ENCODE results near the gene COG8. TPM values are rescaled to one million over a fixed set of nuclear protein-coding genes. Genes with fewer than 3 reads are reported as not detected.
A peak's percentile ranks its signal among the peaks of the same experiment; 100 is the strongest.

The COG8 gene
- total and polyA plus RNA-seq, 10 of the 15 experiments (the other 5 are each of a cell fraction or from before 2014, with no cell fraction given) = 2.8 to 39.6 (median 23.8) TPM

DNA sequence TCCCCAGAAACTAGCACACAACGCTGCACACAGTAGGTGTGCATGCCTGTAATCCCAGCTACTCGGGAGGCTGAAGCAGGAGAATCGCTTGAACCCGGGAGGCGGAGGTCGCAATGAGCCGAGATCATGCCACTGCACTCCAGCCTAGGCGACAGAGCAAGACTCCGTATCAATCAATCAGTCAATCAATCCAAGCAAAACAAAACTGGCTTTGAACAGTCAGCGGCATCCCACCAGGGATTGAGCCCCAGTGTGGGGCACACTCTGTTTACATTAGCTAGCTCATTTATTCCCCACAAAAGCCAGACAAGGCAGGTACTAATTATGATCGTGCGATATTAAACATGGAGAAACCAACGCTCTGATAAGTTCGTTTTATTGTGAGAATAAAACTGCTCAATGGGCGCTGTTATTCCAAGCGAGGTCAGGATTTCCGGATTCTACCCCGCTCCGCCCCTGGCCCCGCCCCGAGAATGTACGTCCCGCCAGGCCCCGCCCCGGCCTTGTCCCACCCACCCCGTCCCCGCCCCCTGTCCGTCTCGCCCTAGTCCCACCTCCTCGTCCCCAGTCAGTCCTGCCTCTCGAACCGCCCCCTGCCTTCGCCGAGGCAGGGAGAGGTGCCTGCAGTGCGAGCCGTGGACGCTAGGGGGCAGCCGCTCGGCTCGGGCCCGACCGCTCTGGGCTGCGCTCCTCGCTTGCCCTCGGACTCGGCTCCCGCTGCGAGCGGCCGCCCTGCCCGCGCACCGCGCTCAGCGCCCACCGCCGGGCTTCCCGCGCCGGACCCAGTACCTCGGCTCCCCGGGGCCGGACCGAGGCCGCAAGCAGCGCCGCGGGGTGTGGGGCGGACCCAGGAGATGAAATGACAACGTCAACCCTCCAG is 28.5 kb downstream of the COG8 start, which contains the start of gene VPS4A (continued):
- TF ChIP-seq RELA (IDR thresholded peaks at IDR 0.05; ENCODE audit: borderline replicate concordance, partially characterized antibody) (peak; percentile 49), ZNF24 (IDR thresholded peaks at IDR 0.05) (peak; percentile 62), SUZ12 (IDR thresholded peaks at IDR 0.05; ENCODE audit: unreplicated experiment) (no peak), ZSCAN29 (IDR thresholded peaks at IDR 0.05) (no peak; the same call in 1 of the 2 replicates), CHD4 (IDR thresholded peaks at IDR 0.05) (no peak), TBL1XR1 (IDR thresholded peaks at IDR 0.05; ENCODE audit: low read depth, low read length) (0 out of 2 replicates have a peak, but pooled peaks have one; percentile 25), NR2F1 (conservative IDR thresholded peaks at IDR 0.05) (peak; percentile 82), BCLAF1 (IDR thresholded peaks at IDR 0.05) (0 out of 2 replicates have a peak, but pooled peaks have one; percentile 51), LARP7 (IDR thresholded peaks at IDR 0.05) (peak; percentile 99; the same call in 1 of the 2 replicates), RELB (IDR thresholded peaks at IDR 0.05; ENCODE audit: low read depth) (0 out of 2 replicates have a peak, but pooled peaks have one; percentile 17), CHD2 (IDR thresholded peaks at IDR 0.05; ENCODE audit: borderline replicate concordance, low read depth, low read length) (peak; percentile 64; the same call in 1 of the 2 replicates), STAT1 (conservative IDR thresholded peaks at IDR 0.05) (peak; percentile 92), PML (IDR thresholded peaks at IDR 0.05; ENCODE audit: low read length) (0 out of 2 replicates have a peak, but pooled peaks have one; percentile 60), BHLHE40 (IDR thresholded peaks at IDR 0.05; ENCODE audit: borderline replicate concordance in 1 of 2, low read depth in 2 of 2, low read length in 1 of 2) (peak; percentile 32 to 63; a peak in 3 of 4 replicates), SRF (IDR thresholded peaks at IDR 0.05; ENCODE audit: low read depth in 2 of 2, low read length in 2 of 2) (0 out of 4 replicates have a peak, but pooled peaks of 1 of the 2 experiments have one; percentile 5)
- TF ChIP-seq, protein P1, sequence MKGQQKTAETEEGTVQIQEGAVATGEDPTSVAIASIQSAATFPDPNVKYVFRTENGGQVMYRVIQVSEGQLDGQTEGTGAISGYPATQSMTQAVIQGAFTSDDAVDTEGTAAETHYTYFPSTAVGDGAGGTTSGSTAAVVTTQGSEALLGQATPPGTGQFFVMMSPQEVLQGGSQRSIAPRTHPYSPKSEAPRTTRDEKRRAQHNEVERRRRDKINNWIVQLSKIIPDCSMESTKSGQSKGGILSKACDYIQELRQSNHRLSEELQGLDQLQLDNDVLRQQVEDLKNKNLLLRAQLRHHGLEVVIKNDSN (IDR thresholded peaks at IDR 0.05; ENCODE audit: borderline replicate concordance, extremely low read length, insufficient read depth, low read depth, low read length) = no peak
- TF ChIP-seq, protein P2, sequence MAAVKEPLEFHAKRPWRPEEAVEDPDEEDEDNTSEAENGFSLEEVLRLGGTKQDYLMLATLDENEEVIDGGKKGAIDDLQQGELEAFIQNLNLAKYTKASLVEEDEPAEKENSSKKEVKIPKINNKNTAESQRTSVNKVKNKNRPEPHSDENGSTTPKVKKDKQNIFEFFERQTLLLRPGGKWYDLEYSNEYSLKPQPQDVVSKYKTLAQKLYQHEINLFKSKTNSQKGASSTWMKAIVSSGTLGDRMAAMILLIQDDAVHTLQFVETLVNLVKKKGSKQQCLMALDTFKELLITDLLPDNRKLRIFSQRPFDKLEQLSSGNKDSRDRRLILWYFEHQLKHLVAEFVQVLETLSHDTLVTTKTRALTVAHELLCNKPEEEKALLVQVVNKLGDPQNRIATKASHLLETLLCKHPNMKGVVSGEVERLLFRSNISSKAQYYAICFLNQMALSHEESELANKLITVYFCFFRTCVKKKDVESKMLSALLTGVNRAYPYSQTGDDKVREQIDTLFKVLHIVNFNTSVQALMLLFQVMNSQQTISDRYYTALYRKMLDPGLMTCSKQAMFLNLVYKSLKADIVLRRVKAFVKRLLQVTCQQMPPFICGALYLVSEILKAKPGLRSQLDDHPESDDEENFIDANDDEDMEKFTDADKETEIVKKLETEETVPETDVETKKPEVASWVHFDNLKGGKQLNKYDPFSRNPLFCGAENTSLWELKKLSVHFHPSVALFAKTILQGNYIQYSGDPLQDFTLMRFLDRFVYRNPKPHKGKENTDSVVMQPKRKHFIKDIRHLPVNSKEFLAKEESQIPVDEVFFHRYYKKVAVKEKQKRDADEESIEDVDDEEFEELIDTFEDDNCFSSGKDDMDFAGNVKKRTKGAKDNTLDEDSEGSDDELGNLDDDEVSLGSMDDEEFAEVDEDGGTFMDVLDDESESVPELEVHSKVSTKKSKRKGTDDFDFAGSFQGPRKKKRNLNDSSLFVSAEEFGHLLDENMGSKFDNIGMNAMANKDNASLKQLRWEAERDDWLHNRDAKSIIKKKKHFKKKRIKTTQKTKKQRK (IDR thresholded peaks at IDR 0.05; ENCODE audit: low read depth, low read length) = no peak
